Inflammatory macrophage treated with lipopolysaccharide for 4 hours (primary cell): ENCODE data around the gene ZNF845.
"Not testable (repeated sequence)": the region's sequence is repeated elsewhere in the genome, so short reads cannot be mapped to it uniquely, and the experiment has no call there.

ENCODE experiments used
- DNase-seq: peaks from one replicate; pipeline ENCODE4 v3.0.0-alpha.2; 2020

Gene ZNF845

GRCh38 chr19:53388168-53388567 is 54.6 kb downstream of the ZNF845 start:
- DNase-seq, result no peak

- no peak for DNase-seq
Measured at GRCh38 chr19:53388904-53389303, 55.4 kb downstream of the ZNF845 start.

DNA sequence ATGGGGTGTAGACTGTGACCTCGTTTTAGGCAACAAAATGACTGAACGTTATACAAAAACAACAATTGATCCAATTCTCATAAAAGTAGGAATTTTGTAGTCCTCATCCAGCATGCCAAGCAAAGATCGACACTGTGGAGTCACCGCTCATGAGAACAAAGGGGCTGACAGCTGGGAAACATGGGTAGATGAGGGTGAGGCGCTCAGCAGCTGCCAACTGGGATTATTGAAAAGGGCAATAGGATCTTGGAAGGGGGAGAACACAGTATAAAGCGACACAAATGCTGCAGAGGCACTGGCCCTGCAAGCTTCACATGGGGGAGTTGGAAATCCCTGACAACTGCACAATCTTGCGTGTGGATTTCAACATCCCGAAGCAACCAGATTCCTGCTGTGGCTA is 56.0 kb downstream of the ZNF845 start:
- no peak for DNase-seq

DNA sequence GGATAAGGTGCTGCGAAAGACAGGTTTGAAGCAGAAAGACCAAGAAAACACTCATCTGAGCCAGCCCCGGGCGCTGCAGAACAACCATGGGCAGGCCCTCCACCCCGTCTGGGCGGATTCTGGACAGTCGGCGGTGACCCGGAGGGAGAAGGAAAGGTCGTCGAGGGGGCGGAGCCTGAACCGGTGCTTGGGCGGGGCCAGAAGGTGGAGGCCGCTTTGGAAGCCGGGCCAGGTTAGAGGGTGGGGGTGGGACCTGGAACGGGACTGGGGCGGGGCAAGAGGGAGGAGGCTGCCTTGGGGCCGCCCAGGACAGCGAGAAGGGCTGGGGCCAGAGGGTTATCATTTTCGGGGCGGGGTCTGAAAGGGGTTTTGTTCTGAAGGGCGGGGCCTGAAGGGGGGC is 56.4 kb downstream of the ZNF845 start:
- DNase-seq, result no peak

GRCh38 chr19:53394522-53394973 is 61.0 kb downstream of the ZNF845 start:
- DNase-seq, result peak; percentile 8

DNA sequence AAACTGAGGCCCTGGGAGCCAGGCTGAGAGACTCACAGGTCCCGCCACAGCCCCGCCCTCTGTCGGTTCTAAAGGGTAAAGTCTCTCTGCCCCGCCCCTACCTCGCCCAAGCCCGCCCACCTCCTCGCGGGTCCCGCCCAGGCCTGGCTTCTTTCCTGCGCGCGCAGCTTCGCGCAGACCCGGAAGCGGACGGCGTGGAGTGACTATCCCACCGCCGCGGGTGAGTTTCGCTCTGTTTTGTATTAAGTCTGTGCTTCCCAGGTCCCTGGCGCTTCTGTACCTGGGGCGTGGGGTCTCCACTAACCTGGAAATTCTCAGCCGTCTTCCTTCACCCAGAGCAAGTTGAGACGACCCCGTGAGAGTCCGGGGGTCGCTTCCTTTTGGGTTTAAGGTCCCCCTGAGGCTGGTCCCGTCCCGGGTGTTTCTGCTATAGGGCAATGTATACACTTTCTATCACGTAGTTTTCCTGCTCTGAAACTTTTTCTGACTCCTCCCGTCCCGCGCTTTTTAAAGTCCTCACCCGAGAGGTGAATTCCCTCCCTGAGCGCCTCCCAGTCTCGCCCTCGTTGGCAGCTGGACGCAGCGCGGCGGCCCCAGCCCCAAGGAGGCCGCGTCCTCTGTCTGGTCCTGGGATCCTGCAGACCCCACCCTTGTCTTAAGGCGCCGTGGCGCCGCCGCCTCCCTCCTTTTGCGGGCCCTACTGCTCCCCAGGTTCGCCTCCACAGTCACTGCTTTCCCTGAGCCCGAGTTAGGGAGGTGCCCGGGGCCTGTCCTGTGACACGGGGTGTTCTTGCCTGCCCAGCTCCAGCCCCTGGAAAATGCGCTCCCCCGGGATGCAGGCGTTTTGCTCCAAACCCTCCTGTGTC is 61.7 kb downstream of the ZNF845 start, which contains the start of gene ZNF765:
TSS of gene ZNF765 (plus strand) at position 176 of the 866 bp plus-strand sequence. CDS start 2,867 bp downstream, outside the sequence.
- DNase-seq, result peak; percentile 93

DNA sequence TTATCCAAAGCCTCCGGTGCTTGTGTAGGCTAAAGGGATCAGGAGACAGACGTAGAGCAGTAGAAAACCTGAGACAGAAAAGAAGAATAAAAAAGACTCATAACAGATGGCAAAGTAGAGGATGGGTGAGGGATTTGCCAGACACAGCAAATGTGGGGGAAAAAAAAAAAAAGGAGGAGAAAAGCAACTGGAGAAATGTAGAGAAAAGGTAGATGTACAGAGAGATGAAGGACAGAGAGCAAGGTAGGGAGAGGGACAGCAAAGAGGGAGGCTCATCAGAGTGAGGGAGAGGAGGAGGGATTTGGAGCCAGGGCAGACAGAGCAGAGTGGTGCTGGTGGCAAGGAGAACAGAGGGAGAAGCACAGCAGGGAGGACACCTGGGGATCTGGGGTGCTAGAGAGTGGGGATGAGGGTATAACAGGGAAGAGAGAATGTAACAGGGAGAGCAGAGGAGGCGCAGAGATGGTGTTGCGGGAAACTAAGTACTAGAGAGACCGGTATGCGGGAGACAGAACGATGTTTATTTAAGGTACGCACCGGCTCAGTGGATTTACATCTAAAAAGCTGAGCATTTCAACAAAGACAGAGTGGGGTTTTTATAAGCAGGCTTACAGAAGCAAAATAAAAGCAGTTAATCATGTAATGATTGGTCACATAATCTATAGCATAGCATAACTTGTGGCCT is 62.4 kb downstream of the ZNF845 start:
- DNase-seq, result not testable (repeated sequence)

DNA sequence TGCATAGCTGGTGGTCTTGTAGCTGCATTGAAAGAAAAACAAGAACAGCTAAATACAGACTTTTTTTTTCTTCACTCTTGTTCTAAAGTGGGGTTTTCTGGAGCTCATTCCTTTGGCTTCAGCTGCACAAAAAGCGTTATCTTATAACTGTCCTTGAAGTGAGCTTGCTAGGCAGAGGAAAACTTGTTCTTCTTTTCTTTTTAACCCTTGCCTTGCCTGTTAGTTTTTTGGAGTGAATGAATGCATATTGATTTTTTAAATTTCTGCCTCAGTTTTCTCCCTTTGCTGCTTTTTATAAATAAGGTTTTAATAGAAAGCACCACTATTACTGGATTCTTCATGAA is 62.9 kb downstream of the ZNF845 start:
- no peak for DNase-seq

DNA sequence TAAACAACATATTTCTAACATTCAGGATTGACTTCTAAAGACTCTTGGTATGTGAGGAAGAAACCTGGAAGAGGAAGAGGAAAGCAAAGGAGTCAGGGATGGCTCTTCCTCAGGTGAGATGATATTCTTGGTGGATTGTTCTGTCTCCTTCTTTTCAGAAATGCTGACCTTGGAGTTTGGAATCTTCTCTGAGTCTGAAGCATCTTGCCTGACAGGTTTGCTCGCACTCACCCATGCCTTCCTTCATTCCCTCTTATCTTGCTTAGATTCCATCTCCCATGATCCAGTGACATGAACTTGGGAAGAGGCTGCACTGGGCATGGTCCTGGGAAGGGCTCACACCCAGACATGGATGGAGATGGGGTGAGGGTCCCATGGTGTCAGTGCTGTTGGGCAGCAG is 64.4 kb downstream of the ZNF845 start:
- not testable (repeated sequence) for DNase-seq
